ENCODE data around the gene ATP6V1D.

- TF ChIP-seq, protein P1, sequence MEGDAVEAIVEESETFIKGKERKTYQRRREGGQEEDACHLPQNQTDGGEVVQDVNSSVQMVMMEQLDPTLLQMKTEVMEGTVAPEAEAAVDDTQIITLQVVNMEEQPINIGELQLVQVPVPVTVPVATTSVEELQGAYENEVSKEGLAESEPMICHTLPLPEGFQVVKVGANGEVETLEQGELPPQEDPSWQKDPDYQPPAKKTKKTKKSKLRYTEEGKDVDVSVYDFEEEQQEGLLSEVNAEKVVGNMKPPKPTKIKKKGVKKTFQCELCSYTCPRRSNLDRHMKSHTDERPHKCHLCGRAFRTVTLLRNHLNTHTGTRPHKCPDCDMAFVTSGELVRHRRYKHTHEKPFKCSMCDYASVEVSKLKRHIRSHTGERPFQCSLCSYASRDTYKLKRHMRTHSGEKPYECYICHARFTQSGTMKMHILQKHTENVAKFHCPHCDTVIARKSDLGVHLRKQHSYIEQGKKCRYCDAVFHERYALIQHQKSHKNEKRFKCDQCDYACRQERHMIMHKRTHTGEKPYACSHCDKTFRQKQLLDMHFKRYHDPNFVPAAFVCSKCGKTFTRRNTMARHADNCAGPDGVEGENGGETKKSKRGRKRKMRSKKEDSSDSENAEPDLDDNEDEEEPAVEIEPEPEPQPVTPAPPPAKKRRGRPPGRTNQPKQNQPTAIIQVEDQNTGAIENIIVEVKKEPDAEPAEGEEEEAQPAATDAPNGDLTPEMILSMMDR (IDR thresholded peaks at IDR 0.05) = no peak
- no peak for TF ChIP-seq POLR2A (IDR thresholded peaks at IDR 0.05)
Observed at GRCh38 chr14:67335781-67336180, 23.8 kb downstream of the ATP6V1D start.
